ENCODE results near the gene CHRNA4.

CHRNA4 gene

GRCh38 chr20:63321148-63321831 lies 39.9 kb downstream of the CHRNA4 start:
- TF ChIP-seq EZH2phosphoT487 (IDR thresholded peaks at IDR 0.05; ENCODE audit: borderline replicate concordance, low read length) (no peak), CTCF (IDR thresholded peaks at IDR 0.05; ENCODE audit: low read depth, low read length, poor library complexity, severe bottlenecking) (no peak)
- H3K9me3 ChIP-seq (ENCODE audit: control insufficient read depth, insufficient read depth, low read length): peaks cover 5% of the 10 kb centered on the region; the same call in 1 of the 2 replicates
- H3K9me2 ChIP-seq (replicated peaks; ENCODE audit: control insufficient read depth, low read length): no peaks in the 10 kb centered on the region
- H3K36me3 ChIP-seq (ENCODE audit: control insufficient read depth, low read length): no peaks in the 10 kb centered on the region
- peaks cover 12% of the 10 kb centered on the region for H3K4me1 ChIP-seq (ENCODE audit: control insufficient read depth, low read length)
- H3K27me3 ChIP-seq (ENCODE audit: control insufficient read depth, low read length): peaks cover 5% of the 10 kb centered on the region; the same call in 1 of the 2 replicates
- H3K4me2 ChIP-seq (ENCODE audit: low read length): no peak overlapping the region
- peaks cover under 1% of the 10 kb centered on the region for H3F3A ChIP-seq (ENCODE audit: control insufficient read depth, insufficient read depth)
- H3K27ac ChIP-seq (ENCODE audit: low read depth, low read length): no peak overlapping the region
- no peaks in the 10 kb centered on the region for H3K79me2 ChIP-seq (ENCODE audit: control insufficient read depth, low read length)
- H3K4me3 ChIP-seq (ENCODE audit: low read length): no peak overlapping the region
- H4K20me1 ChIP-seq (ENCODE audit: control insufficient read depth, insufficient read depth, low read depth, low read length): no peaks in the 10 kb centered on the region

- H3K36me3 ChIP-seq (ENCODE audit: control insufficient read depth, low read length): no peaks in the 10 kb centered on the region
- H3K27me3 ChIP-seq (ENCODE audit: control insufficient read depth, low read length): peaks cover 5% of the 10 kb centered on the region; the same call in 1 of the 2 replicates
- TF ChIP-seq CTCF (IDR thresholded peaks at IDR 0.05; ENCODE audit: low read depth, low read length, poor library complexity, severe bottlenecking) (no peak), EZH2phosphoT487 (IDR thresholded peaks at IDR 0.05; ENCODE audit: borderline replicate concordance, low read length) (no peak)
- H3K27ac ChIP-seq (ENCODE audit: low read depth, low read length): no peak overlapping the region
- H3K4me1 ChIP-seq (ENCODE audit: control insufficient read depth, low read length): peaks cover 6% of the 10 kb centered on the region
- no peaks in the 10 kb centered on the region for H3K9me2 ChIP-seq (replicated peaks; ENCODE audit: control insufficient read depth, low read length)
- H4K20me1 ChIP-seq (ENCODE audit: control insufficient read depth, insufficient read depth, low read depth, low read length): no peaks in the 10 kb centered on the region
- no peak overlapping the region for H3K4me3 ChIP-seq (ENCODE audit: low read length)
- no peaks in the 10 kb centered on the region for H3F3A ChIP-seq (ENCODE audit: control insufficient read depth, insufficient read depth)
- H3K79me2 ChIP-seq (ENCODE audit: control insufficient read depth, low read length): no peaks in the 10 kb centered on the region
- no peaks in the 10 kb centered on the region for H3K9me3 ChIP-seq (ENCODE audit: control insufficient read depth, insufficient read depth, low read length)
- no peak overlapping the region for H3K4me2 ChIP-seq (ENCODE audit: low read length)
These were observed 40.5 kb downstream of the CHRNA4 start for GRCh38 chr20:63320616-63321147.

GRCh38 chr20:63320041-63320511 lies 41.1 kb downstream of the CHRNA4 start:
- Histone ChIP-seq H3K9me2 (replicated peaks; ENCODE audit: control insufficient read depth, low read length) (no peaks in the 10 kb centered on the region), H3K4me1 (ENCODE audit: control insufficient read depth, low read length) (peaks cover under 1% of the 10 kb centered on the region), H3K79me2 (ENCODE audit: control insufficient read depth, low read length) (no peaks in the 10 kb centered on the region), H4K20me1 (ENCODE audit: control insufficient read depth, insufficient read depth, low read depth, low read length) (no peaks in the 10 kb centered on the region), H3K4me3 (ENCODE audit: low read length) (no peak overlapping the region), H3F3A (ENCODE audit: control insufficient read depth, insufficient read depth) (no peaks in the 10 kb centered on the region), H3K27ac (ENCODE audit: low read depth, low read length) (no peak overlapping the region), H3K36me3 (ENCODE audit: control insufficient read depth, low read length) (no peaks in the 10 kb centered on the region), H3K4me2 (ENCODE audit: low read length) (no peak overlapping the region), H3K27me3 (ENCODE audit: control insufficient read depth, low read length) (peaks cover 5% of the 10 kb centered on the region; the same call in 1 of the 2 replicates), H3K9me3 (ENCODE audit: control insufficient read depth, insufficient read depth, low read length) (no peaks in the 10 kb centered on the region)
- TF ChIP-seq EZH2phosphoT487 (IDR thresholded peaks at IDR 0.05; ENCODE audit: borderline replicate concordance, low read length) (no peak), CTCF (IDR thresholded peaks at IDR 0.05; ENCODE audit: low read depth, low read length, poor library complexity, severe bottlenecking) (no peak)

Measured in DOHH2 (cell line).